Measurements from ENCODE around the gene CHRNB4.

CHRNB4 gene

GRCh38 chr15:78676424-78677110 lies 35.6 kb upstream of the CHRNB4 start:
- H3K4me3 ChIP-seq (ENCODE audit: low read depth, low read length) = no peak overlapping the region
- TF ChIP-seq POLR2A (IDR thresholded peaks at IDR 0.05; ENCODE audit: extremely low read depth, insufficient read length) (no peak), CTCF (IDR thresholded peaks at IDR 0.05; ENCODE audit: low read depth, low read length) (no peak), MYC (IDR thresholded peaks at IDR 0.05; ENCODE audit: low read depth, low read length) (no peak), MAX (IDR thresholded peaks at IDR 0.05; ENCODE audit: low read depth, low read length) (no peak)
- no peak for DNase-seq (ENCODE audit: low read depth)

GRCh38 chr15:78675617-78676360 lies 34.8 kb upstream of the CHRNB4 start:
- no peak overlapping the region for H3K4me3 ChIP-seq (ENCODE audit: low read depth, low read length)
- no peak for DNase-seq (ENCODE audit: low read depth)
- no peak for TF ChIP-seq MAX (IDR thresholded peaks at IDR 0.05; ENCODE audit: low read depth, low read length)
- no peak for TF ChIP-seq POLR2A (IDR thresholded peaks at IDR 0.05; ENCODE audit: extremely low read depth, insufficient read length)
- no peak for TF ChIP-seq MYC (IDR thresholded peaks at IDR 0.05; ENCODE audit: low read depth, low read length)
- TF ChIP-seq CTCF (IDR thresholded peaks at IDR 0.05; ENCODE audit: low read depth, low read length) = no peak

- no peak for TF ChIP-seq POLR2A (IDR thresholded peaks at IDR 0.05; ENCODE audit: extremely low read depth, insufficient read length)
- no peak for TF ChIP-seq MAX (IDR thresholded peaks at IDR 0.05; ENCODE audit: low read depth, low read length)
- no peak for TF ChIP-seq CTCF (IDR thresholded peaks at IDR 0.05; ENCODE audit: low read depth, low read length)
- TF ChIP-seq MYC (IDR thresholded peaks at IDR 0.05; ENCODE audit: low read depth, low read length) = no peak
- no peak overlapping the region for H3K4me3 ChIP-seq (ENCODE audit: low read depth, low read length)
- DNase-seq (ENCODE audit: low read depth) = no peak
Observed at GRCh38 chr15:78675206-78675605, 34.2 kb upstream of the CHRNB4 start.

- H3K4me3 ChIP-seq (ENCODE audit: low read depth, low read length) = no peak overlapping the region
- DNase-seq (ENCODE audit: low read depth) = no peak
- TF ChIP-seq POLR2A (IDR thresholded peaks at IDR 0.05; ENCODE audit: extremely low read depth, insufficient read length) (no peak), MYC (IDR thresholded peaks at IDR 0.05; ENCODE audit: low read depth, low read length) (no peak), CTCF (IDR thresholded peaks at IDR 0.05; ENCODE audit: low read depth, low read length) (no peak), MAX (IDR thresholded peaks at IDR 0.05; ENCODE audit: low read depth, low read length) (no peak)
Observed at GRCh38 chr15:78673917-78674444, 33.0 kb upstream of the CHRNB4 start.

GRCh38 chr15:78673476-78673875 lies 32.5 kb upstream of the CHRNB4 start:
- DNase-seq (ENCODE audit: low read depth) = no peak
- TF ChIP-seq POLR2A (IDR thresholded peaks at IDR 0.05; ENCODE audit: extremely low read depth, insufficient read length) = no peak
- no peak for TF ChIP-seq MYC (IDR thresholded peaks at IDR 0.05; ENCODE audit: low read depth, low read length)
- no peak for TF ChIP-seq CTCF (IDR thresholded peaks at IDR 0.05; ENCODE audit: low read depth, low read length)
- no peak for TF ChIP-seq MAX (IDR thresholded peaks at IDR 0.05; ENCODE audit: low read depth, low read length)
- no peak overlapping the region for H3K4me3 ChIP-seq (ENCODE audit: low read depth, low read length)
